NOMO-1 (cell line): ENCODE measurements around the gene PRMT3.
A peak's percentile ranks its signal among the peaks of the same experiment; 100 is the strongest.
"Not testable (repeated sequence)": the region's sequence is repeated elsewhere in the genome, so short reads cannot be mapped to it uniquely, and the experiment has no call there.

ENCODE experiments used
- DNase-seq, 2 experiments: peaks; one replicate each; lab custom pipeline; 2025; ENCODE audit not compliant: unreplicated experiment in 2 of 2; lab: John Stamatoyannopoulos, UW

The PRMT3 gene

DNA sequence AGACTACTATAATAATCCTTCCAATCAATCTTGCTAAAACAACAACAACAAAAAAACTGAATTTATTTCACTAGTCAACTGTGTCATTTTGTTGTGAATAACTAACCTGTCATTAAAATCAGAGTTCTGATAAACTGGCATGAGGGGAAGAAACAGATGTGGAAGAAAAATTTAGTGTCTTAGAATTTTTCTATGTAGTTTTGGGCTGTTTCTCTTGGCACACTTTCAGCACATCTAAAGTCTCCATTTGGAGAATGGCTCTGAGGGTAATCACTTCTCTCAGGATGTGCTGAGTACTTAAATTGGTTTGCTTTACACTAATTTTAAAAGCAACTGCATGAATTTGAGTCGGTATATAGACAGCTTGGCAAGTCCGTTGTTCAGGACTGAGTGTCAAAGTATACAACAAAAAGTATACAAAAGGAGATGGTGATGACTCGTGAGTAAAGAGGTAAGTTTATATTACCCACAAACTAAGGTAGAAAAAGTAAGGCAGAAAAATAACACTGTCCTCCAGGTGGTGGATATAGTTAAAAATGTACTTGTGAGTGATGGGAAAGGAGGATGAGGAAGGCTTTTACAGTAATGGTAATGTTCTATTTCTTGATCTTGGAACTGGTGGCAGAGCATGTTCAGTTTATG lies 13.8 kb upstream of the PRMT3 start:
- no peak for DNase-seq

DNA sequence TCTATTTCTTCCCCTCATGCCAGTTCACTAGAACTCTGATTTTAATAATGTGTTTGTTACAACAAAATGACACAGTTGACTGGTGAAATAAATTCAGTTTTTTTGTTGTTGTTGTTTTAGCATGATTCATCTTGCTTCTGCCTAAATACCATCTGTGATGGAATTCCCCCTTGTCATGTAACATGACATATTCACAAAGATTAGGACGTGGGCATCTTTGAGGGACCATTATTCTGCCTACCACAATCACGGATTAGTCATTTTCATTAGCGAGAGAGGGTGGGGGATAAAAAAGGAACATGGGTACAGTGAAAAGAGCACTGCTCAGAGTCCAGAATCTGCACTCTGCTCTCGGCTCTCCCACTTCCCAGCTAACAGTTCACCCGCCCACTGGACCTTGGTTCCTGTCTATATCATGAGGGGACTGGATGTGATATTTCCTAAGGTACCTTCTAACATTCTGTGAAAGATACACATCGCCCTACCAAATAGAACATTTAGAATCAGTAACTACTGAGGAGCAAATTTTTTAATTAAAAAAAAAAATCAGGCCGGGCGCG lies 12.7 kb upstream of the PRMT3 start:
- DNase-seq, result no peak

DNA sequence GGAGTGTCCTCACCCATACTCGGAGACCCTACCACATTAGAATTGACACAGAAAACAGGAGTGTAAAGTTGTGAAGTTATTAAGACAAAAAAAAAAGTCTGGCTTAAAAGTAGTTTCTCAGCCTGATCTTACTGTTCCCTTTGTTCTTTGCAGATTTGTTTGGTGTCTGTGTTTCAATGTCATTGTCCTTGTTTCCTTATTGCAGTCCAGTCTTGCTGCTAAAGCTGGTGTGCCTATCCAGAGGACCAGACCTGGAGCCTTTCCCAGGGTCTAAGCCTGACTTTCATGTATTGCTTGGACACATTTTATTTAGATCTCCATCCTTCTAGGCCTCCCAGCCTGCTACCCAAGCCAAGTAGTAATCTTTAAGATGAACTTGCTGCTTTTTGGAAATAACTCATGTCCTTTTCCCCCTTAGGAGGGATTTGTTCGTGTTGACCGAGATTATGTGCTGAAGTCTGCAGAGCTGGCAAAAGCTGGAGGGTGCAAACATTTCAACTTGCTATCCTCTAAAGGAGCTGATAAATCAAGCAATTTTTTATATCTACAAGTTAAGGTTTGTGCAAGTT lies 11.3 kb upstream of the PRMT3 start:
- DNase-seq, result no peak

DNA sequence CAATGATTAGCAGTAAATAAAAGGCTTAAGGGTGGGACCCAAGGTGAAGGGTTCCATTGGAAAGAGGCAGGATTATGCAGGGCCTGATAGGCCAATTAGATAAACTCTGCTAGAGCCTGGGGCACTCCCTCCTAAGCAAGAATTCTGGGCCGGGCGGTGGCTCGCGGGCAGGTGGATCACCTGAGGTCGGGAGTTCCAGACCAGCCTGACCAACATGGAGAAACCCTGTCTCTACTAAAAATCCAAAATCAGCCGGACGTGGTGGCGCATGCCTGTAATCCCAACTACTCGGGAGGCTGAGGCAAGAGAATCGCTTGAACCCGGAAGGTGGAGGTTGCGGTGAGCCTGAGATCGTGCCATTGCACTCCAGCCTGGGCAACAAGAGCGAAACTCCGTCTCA lies 1.5 kb upstream of the PRMT3 start:
- not testable (repeated sequence) for DNase-seq

DNA sequence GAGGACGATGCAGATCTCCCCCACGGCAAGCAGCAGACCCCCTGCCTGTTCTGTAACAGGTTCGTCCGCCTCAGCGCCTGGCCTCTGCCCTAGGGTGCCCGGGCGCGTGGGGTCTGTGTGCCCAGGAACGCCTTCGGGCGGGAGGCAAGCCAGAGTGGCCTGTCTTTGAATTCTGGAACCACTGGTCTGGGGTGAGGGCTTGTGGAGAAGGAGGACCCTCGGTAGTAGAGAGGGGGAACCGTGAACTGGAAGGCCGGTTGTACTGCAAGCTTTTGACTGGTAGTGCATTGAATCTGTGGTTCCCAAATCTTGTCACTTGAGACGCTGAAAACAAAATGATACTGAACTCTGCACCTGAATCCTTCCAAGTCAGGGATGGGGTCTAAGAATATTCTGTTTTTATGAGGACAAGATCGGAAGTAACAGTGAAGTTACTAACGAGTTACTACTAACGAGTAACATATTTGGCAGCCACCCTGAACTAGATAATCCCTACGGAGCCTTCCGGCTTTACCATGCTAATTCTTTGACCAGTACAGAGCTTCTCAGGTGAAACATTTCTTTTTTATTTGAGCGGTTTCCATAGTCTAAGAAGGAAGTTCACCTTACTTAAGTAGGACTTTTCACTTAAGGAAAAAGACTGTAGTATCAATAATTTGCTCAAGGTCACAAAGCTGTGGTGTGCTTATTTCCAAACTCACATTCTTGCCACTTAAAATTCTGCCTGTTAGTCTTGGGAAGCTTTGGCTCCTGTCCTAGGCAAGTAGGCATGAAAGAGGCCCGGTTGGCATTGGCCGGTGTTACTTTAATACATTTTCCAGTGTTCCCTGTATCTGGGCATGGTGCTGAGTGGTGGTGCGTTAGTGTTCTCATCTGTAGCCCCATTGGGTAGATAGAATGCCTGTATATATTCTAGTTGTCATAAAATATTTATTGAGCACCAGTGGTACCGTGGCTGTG lies 860 bp downstream of the PRMT3 start:
- no peak for DNase-seq

DNA sequence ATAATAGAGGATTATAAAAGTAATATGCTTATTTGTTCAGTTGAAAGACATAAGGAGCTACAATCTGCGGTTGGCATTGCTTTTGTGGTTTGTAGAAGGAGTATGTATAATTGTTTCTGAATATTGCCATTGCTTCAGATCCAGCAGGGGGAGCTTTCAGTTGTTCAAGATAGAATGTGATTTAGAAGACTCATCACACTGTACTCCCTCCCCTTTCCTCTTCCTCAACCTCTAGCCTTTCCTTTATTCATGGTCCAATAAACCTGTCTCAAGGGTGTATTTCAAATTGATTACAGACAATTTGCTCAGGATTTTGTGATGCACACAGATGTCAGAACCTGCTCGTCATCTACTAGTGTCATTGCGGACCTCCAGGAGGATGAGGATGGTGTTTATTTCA lies 9.8 kb downstream of the PRMT3 start:
- peak in 1 of 2 experiments; percentile 69 for DNase-seq

DNA sequence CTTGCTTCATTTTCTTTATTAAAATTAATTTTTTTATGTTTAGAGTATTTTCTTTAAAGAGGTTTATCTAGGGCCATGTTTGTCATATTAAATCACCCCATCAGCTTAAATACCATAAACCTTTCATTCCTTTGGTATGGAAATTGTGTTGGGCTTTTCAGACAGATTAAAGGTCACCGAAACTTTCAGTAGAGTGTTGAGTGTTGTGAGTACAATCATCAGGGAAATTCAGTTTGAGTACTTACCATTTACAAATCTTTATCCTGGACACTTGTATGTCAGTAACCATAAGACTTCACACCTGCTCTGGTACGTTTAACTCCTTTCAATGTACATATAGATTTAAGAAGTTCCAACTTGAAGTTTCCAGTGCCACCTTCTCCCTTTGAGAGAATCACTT lies 12.0 kb downstream of the PRMT3 start:
- no peak for DNase-seq

DNA sequence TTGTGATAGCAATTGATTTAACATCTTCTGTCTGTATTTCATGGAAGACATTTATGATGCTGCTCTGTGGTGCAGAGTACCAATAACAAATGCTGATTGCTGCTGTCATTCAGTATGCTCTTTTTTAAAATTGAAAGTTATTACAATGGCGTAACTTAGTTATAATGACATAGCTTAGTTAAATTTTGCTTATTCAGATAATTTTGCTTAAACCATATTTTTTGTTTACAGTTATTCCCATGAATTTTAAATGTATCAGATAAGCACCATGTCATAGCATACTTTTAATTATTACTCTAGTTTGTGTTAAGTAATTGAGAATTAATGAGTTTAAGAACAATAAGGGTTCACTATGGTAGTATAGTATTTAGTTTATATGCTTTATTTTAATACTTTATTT lies 15.5 kb downstream of the PRMT3 start:
- DNase-seq, result no peak

DNA sequence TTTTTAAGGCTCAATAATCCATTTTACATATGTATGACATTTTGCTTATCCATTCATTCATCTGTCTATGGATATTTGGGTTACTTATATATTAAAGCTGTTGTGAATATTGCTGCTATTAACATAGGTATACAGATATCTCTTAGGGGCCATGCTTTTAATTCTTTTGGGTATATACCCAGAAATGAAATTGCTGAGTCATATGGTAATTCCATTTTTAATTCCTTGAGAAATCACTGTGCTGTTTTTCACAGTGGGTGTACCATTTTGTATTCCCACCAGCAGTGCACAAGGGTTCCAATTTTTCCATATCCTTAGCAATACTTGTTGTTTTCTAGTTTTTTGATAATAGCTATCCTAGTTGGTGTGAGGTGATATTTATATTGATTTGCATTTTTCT lies 19.0 kb downstream of the PRMT3 start:
- no peak for DNase-seq

DNA sequence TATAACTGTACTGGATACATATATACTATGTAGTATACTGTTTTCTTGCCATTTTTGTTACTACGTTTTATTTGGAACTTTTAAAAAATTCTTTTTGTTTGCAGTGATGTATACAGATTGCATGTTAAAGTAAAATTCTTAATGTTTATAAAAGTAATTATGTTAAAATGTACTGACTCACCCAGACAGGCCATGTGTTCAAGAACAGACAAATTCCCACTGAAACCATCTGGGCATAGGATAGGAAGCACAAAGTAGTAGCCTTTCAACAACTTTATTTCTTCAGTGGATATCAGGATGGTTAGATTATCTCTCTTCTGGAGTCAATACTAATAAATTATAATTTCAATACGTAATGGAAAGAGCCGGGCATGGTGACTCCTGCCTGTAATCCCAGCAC lies 19.8 kb downstream of the PRMT3 start:
- no peak for DNase-seq

DNA sequence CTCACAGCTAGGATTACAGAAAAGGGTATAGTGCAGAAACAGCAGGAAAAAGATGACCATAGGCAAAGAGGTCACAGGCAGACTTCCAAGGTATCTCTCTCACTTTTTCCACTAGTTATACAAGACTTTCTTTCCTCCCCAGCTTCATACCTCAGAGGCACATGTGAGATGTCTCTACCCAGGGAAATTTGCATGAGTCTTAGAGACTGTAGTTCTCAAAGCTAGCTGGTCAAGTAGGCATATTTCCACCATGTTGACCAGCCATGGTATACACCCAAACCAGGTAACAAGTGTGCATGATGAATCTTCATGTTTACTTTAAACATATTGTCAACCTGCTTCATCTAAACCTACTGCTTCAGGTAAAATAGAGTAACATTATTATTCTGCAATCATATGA lies 27.9 kb downstream of the PRMT3 start:
- DNase-seq, result no peak

DNA sequence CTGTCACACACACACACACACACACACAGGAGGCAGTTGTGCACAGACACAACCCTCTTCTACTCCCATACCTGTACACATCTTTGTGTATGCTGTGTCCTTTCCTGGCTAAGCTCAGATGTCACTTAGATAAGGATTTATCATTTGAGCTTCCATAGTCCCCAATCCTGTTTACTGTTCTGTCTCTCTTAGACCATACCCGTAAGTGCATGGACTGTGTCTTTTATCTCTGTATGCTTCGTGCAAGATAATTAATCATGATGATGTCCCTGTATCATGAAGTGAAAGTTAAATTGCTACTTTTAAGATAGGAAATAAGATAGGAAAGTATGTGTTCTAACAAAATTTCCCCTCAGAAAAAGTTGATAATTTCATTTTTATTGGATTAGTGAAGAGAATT lies 30.3 kb downstream of the PRMT3 start:
- DNase-seq, result no peak

DNA sequence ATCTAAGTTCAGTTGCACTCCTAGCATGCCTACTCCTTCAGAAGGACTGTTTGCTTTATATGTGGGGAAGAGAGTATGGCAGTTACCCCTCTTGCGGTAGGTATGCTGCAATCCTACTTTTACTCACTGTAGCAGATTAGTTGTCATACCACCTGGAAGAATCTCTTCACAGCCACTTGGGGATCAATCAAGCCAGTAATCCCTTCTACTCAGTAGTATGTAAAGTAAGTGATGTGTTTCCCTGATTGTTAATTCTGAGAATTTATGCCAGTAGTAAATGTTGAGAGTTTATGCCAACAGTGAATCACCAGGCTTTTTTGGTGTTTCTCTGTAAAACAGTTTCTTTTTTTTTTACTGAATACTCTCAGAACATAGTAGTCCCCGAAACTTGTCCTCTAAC lies 34.4 kb downstream of the PRMT3 start:
- no peak for DNase-seq

DNA sequence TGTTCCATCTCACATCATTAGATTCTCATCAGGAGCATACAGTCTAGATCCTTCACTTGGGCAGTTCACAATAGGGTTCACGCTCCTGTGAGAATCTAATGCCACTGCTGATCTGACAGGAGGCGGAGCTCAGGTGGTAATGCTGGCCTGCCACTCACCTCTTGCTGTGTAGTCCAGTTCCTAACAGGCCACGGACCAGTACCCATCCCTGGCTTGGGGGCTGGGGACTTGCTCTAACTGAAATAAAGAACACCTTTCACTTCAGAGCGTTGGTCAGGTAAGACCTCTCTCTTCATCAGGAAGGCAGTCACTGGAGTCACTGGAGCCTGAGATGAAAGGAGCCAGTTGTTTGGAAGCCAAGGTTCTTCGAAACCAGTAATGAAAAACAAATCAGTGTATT lies 41.7 kb downstream of the PRMT3 start:
- DNase-seq, result no peak

DNA sequence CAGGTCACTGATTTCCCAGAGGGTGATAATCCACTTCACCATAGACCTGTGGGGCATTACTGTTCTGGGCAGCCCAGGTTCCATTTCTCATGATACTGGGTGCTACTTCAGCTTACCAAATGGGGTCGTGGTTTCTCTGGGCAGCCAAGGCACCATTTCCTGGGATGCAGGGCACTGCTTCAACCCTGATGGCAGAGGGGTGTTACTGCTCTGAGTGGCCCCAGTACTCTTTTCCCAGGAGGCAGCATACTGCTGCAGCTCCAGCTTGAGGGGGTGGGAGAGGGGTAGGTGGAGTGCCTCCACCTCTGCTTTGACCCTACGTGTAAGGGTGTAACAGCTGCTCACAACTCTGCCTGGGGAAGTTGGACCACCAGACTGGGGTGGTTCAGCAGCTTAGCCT lies 51.1 kb downstream of the PRMT3 start:
- no peak for DNase-seq

DNA sequence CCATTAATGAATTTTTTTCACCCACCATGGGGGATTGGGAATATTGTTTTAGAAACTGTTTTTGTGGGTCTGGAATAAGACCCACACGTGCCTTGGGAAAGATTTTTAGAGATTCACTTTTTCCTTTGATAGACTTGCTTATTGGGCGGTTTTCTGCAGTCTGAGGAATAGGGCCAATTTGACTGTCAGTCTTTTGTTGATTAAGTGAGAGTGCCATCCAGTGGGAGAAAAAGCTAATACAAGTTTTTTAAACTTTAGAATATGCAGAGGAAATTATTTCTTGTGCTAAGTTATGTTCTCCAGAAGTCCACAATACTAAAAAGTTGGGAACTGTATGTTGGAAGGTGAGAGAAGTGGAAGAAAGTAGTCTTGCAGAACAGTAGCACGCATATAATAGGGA lies 56.1 kb downstream of the PRMT3 start:
- peak in 1 of 2 experiments; percentile 4 for DNase-seq

DNA sequence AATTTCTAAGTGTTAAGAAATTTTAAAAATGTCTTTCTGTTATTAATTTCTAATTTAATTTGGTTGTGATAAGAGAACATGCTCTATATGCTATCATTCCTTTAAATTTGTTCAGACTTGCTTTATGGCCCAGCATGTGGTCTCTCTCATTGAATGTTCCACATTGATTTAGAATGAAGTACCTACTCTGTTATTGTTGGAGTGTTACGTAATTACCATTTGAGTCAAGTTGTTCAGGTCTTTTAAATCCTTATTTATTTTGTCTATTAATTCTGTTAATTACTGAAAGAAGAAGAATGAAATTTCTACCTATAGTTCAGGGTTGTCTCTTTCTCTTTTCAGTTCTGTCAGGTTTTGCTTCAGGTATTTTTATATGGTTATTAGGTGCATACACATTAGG lies 57.0 kb downstream of the PRMT3 start:
- no peak for DNase-seq

DNA sequence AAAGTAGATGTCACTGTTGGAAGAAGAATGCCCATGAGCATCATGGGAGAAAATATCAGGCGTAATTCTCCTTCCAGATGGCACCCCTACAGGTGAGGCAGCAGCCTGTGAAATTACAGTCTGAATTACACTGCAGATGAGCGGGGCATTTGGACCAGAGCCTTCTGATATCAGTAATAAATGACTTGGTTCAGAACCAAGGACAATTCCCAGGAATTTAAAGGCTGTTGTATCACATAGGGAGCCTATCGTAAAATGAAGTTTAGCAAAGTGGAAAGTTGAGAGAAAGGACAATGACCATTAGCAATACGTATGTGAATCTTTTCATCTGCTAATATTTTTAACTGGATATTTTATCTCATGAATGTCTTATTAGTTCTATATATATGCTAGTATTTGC lies 61.3 kb downstream of the PRMT3 start:
- DNase-seq, result no peak

DNA sequence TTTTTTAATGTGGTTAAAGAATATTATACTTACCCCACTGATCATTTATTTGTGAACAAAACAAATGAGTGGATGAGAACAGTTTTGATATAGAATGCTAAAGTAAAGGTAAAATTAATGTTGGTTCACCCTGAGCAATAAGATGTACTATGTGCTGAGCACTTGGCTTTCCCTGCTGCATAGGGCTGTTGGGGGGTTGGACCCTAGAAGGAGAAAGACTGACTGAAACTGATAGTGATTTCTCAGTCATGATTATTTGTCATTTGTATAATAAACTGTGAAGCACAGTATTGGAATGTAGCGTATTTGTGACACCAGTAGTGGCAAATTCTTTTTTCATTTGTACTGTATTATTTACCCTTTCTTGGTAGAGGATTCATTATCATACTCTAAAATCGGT lies 63.3 kb downstream of the PRMT3 start:
- no peak for DNase-seq

DNA sequence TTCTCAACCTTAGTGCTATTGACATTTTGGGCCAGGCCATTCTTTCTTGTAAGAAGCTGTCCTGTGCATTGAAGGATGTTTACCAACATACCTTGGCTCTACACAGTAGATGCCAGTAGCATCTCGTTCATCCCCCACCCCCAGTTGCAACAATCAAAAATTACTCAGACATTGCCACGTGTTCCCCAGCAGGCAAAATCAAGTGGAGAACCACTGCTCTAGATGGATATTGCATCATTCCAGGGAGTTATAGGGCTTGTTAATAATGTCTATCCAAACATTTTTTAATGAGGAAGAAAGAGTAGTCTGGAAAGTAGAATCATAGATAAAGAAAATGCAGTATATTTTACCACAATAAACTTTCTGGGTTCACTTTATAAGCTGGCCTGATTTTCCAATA lies 64.1 kb downstream of the PRMT3 start:
- no peak for DNase-seq

DNA sequence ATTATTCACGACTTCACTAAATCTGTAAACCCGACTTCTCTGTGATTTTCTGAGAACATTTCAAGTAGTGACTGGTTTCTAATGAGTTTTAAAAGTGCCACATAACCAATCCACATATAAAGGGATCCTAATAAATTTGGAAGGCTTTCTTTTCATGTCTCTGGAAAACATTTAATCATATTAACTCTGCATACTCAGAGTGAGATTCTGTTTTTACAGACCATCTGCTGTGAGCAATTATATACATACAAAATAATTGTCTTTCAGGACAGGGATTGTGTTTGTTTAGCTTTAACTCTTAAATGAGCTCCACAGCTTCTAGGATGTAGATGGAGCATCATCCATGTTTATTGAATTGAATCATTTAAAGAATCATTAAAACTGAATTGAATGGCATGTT lies 65.1 kb downstream of the PRMT3 start:
- no peak for DNase-seq
